T47D (cell line): Measurements from ENCODE around the gene TOX2.

Experiments
- DNase-seq, 2 experiments: peaks; one replicate each; pipeline versions ENCODE4 v3.0.0 to v3.0.0-alpha.2; 2011 to 2012; ENCODE audit warnings: low read depth in 1 of 2, low spot score in 1 of 2
- JUND ChIP-seq: IDR thresholded peaks from 2 replicates; pipeline ENCODE4 v1.6.1; 2012; ENCODE audit warnings: low read depth
- in situ Hi-C: cut with HindIII; loops from 2 replicates; pipeline ENCODE4 v1.10.0; 2016; ENCODE audit warnings: low sequenced_read_pairs, low pct_unique_long_range_greater_than_20kb

TOX2 gene

GRCh38 chr20:43920797-43921196, 6.1 kb downstream of the TOX2 start:
- in situ Hi-C loops = no loop called here
- TF ChIP-seq JUND = no peak
- DNase-seq = no peak

GRCh38 chr20:43921227-43921780, 6.7 kb downstream of the TOX2 start:
- DNase-seq = no peak
- no peak for TF ChIP-seq JUND
- in situ Hi-C loops = no loop called here

GRCh38 chr20:43922614-43923013, 8.0 kb downstream of the TOX2 start:
- no peak for DNase-seq
- in situ Hi-C loops = no loop called here
- TF ChIP-seq JUND = no peak

GRCh38 chr20:43923322-43923721, 8.7 kb downstream of the TOX2 start:
- no peak for TF ChIP-seq JUND
- in situ Hi-C loops = no loop called here
- DNase-seq = no peak

GRCh38 chr20:43923917-43924316, 9.3 kb downstream of the TOX2 start:
- TF ChIP-seq JUND = no peak
- in situ Hi-C loops = no loop called here

GRCh38 chr20:43925215-43925614, 10.6 kb downstream of the TOX2 start:
- no peak for TF ChIP-seq JUND
- in situ Hi-C loops = no loop called here
- DNase-seq = no peak

More at GRCh38 chr20:43923917-43924316, 9.3 kb downstream of the TOX2 start:
- DNase-seq = no peak

GRCh38 chr20:43925801-43926200, 11.1 kb downstream of the TOX2 start:
- in situ Hi-C loops = no loop called here
- DNase-seq = no peak
- no peak for TF ChIP-seq JUND

- in situ Hi-C loops = no loop called here
- no peak for TF ChIP-seq JUND
- no peak for DNase-seq
Measured at GRCh38 chr20:43926287-43927050, 11.8 kb downstream of the TOX2 start.

- no peak for TF ChIP-seq JUND
- in situ Hi-C loops = no loop called here
- no peak for DNase-seq
Measured at GRCh38 chr20:43931976-43932375, 17.3 kb downstream of the TOX2 start.

GRCh38 chr20:43934833-43935232, 20.2 kb downstream of the TOX2 start:
- in situ Hi-C loops = no loop called here
- no peak for TF ChIP-seq JUND
- no peak for DNase-seq

GRCh38 chr20:43936104-43936770, 21.6 kb downstream of the TOX2 start:
- TF ChIP-seq JUND = no peak
- in situ Hi-C loops = no loop called here
- no peak for DNase-seq

- in situ Hi-C loops = no loop called here
- no peak for TF ChIP-seq JUND
- no peak for DNase-seq
Measured at GRCh38 chr20:43936805-43937204, 22.2 kb downstream of the TOX2 start.

GRCh38 chr20:43937591-43937990, 22.9 kb downstream of the TOX2 start:
- DNase-seq = no peak
- TF ChIP-seq JUND = no peak
- in situ Hi-C loops = no loop called here
